Caki2 (cell line): Measurements from ENCODE around the gene SPINK1. TPM values are rescaled to one million over a fixed set of nuclear protein-coding genes. Genes with fewer than 3 reads are reported as not detected.

Experiments used
- DNase-seq: peaks from one replicate; pipeline ENCODE4 v3.0.0-alpha.2; 2015; ENCODE audit warnings: low read depth
- in situ Hi-C: cut with HindIII; loops from 2 replicates; pipeline ENCODE4 v1.10.0; 2016; ENCODE audit warnings: low sequenced_read_pairs, low pct_unique_long_range_greater_than_20kb, mixed read lengths
- total RNA-seq: library from RNA; depleted of rRNA; stranded (reverse); fragments of >200 nt; shearing (Covaris generic); gene quantifications from 2 replicates; pipeline ENCODE4 v1.2.3, GENCODE V29; 2014; ENCODE audit warnings: low replicate concordance; rRNA removed

Gene SPINK1
- total RNA-seq, 1 experiment from 2014 or later = not detected

GRCh38 chr5:147782110-147783028 is 49.1 kb downstream of the SPINK1 start, which contains the start of gene JAKMIP2:
Gene JAKMIP2 (minus strand): TSS chr5:147782728. CDS start chr5:147671806, 110,922 bp downstream.
- in situ Hi-C loops = no loop called here
- peak; percentile 94 for DNase-seq

GRCh38 chr5:147780924-147781573 is 50.4 kb downstream of the SPINK1 start:
- no peak for DNase-seq
- in situ Hi-C loops = no loop called here

DNA sequence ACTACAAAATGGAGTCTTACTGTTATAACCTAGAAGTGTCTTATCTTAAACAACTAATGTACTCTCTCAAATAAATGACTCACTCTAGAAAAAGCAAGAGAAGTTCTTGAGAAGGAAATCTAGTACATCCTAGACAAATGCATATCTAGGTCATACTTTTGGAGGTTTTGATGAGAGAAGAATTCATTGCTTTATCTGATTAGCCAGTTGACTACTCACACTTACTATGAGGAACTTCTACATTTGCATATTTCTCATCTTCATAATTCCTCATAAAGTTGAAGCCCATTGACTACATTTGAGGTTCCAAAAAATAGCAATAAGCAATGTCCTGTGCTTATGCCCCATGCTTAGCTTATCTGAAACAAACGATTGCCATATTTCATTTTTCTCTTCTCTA is 51.8 kb downstream of the SPINK1 start:
- DNase-seq = no peak

DNA sequence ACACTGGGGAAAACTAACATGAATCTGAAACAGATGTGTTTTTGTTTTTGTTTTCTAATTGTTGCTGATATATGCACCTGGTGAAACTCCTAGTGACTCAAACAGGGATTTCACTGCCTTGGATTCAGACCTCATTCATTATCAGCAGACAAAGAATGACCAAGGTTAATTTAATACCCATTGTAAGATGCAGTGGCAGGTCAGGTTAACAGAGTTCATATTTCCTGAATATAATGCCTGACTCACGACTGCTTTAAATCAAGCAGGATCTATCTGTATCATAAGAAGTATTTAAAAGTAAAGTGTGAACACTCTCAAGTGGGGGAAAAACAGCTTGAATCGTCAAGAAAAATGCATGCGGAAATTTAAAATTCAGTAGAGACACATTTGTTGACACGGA is 54.5 kb downstream of the SPINK1 start:
- in situ Hi-C loops = no loop called here

More for the DNA sequence above, 51.8 kb downstream of the SPINK1 start:
- in situ Hi-C loops = no loop called here

More for the DNA sequence above, 54.5 kb downstream of the SPINK1 start:
- DNase-seq = no peak

Other genes with a start within 250 kb of the SPINK1 start
- gene JAKMIP2, start 48.9 kb downstream of the SPINK1 start, total RNA-seq = 0.20 TPM in 1 of 2 replicates, not detected in the other
- gene SCGB3A2, start 47.0 kb upstream of the SPINK1 start, total RNA-seq = not detected in 2 replicates
- gene C5orf46, start 74.9 kb upstream of the SPINK1 start, total RNA-seq = not detected in 2 replicates
- gene SPINK5, start 232.3 kb upstream of the SPINK1 start, total RNA-seq = 0.95 TPM in 1 of 2 replicates, not detected in the other